AG04450 (cell line): ENCODE data around the gene FUT9. TPM values are rescaled to one million over a fixed set of nuclear protein-coding genes. Genes with fewer than 3 reads are reported as not detected.

ENCODE experiments used
- CTCF ChIA-PET: fragments of 300-600, 350-600 bp; formaldehyde crosslinking; extraction: SDS; loops from one replicate; lab custom pipeline; 2022; ENCODE audit warnings: antibody characterized with exemption, inconsistent platforms; lab: Charles Lee
- POLR2A ChIA-PET: fragments of 350-600 bp; formaldehyde crosslinking; extraction: SDS; loops from one replicate; lab custom pipeline; 2021; ENCODE audit warnings: antibody characterized with exemption, inconsistent platforms; lab: Yijun Ruan, JAX
- DNase-seq: peaks from one replicate; pipeline ENCODE4 v3.0.0-alpha.2; 2011; ENCODE audit warnings: low read depth, low spot score
- H3K27ac ChIP-seq: one replicate; pipeline ENCODE4 v1.5.1; 2012; ENCODE audit warnings: low read depth, low read length, control low read depth
- H3K27me3 ChIP-seq: one replicate; pipeline ENCODE4 v1.6.0; 2012; ENCODE audit warnings: low read length; ENCODE audit not compliant: control insufficient read depth, insufficient read depth
- H3K4me3 ChIP-seq: 2 replicates; pipeline ENCODE4 v1.5.1; 2011; ENCODE audit warnings: mild to moderate bottlenecking, low read depth, low read length, control low read depth
- H3K9me3 ChIP-seq: 2 replicates; pipeline ENCODE4 v1.5.1; 2012; ENCODE audit warnings: low read length; ENCODE audit not compliant: control insufficient read depth, insufficient read depth
- polyA plus RNA-seq: library from polyadenylated mRNA; depleted of rRNA; stranded (reverse); fragments of >200 nt; gene quantifications from 2 replicates; pipeline ENCODE4 v1.2.3, GENCODE V29; 2011
- TF ChIP-seq, protein P1 (sequence below): IDR thresholded peaks from 2 replicates; pipeline ENCODE4 v1.5.1; 2011; ENCODE audit warnings: low read depth, low read length, control low read depth, inconsistent platforms

Gene FUT9
- polyA plus RNA-seq, 1 experiment = not detected

DNA sequence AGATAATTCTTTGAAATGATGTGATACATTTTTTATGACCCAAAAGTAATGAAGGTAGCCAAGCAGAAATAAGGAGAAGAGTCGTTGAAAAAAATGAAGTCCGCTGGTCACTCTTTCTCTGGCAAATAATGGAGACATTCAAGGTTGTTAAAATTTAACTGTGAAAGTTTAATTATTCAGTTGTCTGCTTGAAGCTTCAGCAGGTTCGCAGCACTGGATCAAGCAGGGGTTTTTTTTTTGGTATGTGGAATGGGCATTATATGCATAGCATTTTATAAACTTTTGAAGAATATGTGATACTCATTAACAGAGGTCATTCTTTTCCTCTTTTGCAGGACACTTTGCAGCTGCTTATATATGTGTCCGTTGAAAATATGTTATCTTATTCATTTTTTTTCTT lies 21.6 kb upstream of the FUT9 start:
- TF ChIP-seq, protein P1, sequence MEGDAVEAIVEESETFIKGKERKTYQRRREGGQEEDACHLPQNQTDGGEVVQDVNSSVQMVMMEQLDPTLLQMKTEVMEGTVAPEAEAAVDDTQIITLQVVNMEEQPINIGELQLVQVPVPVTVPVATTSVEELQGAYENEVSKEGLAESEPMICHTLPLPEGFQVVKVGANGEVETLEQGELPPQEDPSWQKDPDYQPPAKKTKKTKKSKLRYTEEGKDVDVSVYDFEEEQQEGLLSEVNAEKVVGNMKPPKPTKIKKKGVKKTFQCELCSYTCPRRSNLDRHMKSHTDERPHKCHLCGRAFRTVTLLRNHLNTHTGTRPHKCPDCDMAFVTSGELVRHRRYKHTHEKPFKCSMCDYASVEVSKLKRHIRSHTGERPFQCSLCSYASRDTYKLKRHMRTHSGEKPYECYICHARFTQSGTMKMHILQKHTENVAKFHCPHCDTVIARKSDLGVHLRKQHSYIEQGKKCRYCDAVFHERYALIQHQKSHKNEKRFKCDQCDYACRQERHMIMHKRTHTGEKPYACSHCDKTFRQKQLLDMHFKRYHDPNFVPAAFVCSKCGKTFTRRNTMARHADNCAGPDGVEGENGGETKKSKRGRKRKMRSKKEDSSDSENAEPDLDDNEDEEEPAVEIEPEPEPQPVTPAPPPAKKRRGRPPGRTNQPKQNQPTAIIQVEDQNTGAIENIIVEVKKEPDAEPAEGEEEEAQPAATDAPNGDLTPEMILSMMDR = no peak
- CTCF ChIA-PET = no interaction called here
- POLR2A ChIA-PET = no interaction called here

DNA sequence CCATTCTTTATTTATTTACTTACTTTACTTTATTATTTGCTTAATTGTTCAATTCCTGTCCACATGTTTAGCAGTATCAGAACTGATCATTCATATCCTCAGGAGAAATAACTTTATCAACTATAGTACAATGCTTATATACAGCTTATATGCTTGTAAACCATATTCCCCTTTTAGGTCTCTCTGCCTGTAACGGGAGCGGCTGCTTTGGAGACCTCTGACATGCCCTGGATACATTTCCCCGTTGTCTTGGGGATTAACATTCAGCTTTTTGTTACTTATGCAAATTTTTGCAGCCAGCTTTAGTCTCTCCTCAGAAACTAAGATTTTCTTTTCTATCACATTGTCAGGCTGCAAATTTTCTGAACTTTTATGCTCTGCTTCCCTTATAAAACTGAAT lies 17.6 kb upstream of the FUT9 start:
- H3K27ac ChIP-seq = no peak overlapping the region
- peaks cover 18% of the 10 kb centered on the region for H3K9me3 ChIP-seq
- CTCF ChIA-PET = no interaction called here
- no peak for DNase-seq
- POLR2A ChIA-PET = no interaction called here
- no peaks in the 10 kb centered on the region for H3K27me3 ChIP-seq
- TF ChIP-seq, protein P1 = no peak
- no peak overlapping the region for H3K4me3 ChIP-seq

More for the DNA sequence above, 21.6 kb upstream of the FUT9 start:
- H3K9me3 ChIP-seq = peaks cover 13% of the 10 kb centered on the region; the same call in 1 of the 2 replicates
- H3K27ac ChIP-seq = no peak overlapping the region
- H3K4me3 ChIP-seq = no peak overlapping the region
- H3K27me3 ChIP-seq = no peaks in the 10 kb centered on the region
- DNase-seq = no peak

DNA sequence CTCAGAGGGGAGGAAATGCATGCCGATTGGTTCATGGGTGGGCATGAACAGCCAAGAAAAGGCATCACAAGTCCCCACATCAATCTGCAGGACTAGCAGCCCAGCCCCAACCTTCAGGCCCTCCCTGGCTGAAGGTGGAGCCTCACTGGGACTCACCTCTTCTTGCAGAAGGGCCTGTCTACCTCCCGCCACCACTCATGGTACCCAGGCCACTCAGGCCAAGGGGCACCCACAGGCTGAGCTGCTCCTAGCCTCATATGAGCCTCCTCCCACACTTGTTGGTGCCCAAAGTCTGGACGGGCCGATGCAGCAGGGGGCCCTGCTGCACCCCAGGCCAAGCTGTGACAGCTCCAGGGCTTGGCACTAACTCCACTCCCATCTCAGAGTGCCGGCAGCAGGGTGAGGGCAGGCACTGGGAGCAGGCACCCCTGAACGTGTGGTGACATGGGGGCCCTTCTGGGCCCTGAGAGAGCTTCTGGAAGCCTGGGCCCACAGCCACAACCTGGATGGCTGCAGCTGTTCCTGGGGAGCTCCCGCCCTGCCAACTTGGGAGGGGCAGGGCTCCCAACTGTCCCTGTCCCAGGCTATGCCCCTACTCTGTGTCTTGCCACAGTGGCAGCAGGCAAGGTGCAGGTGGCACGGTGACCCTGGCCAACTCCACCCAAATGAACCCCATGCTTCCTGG lies 13.7 kb upstream of the FUT9 start:
- CTCF ChIA-PET = no interaction called here
- Histone ChIP-seq H3K9me3 (peaks cover 20% of the 10 kb centered on the region), H3K27ac (no peak overlapping the region), H3K27me3 (no peaks in the 10 kb centered on the region), H3K4me3 (no peak overlapping the region)
- POLR2A ChIA-PET = no interaction called here
- DNase-seq = no peak
- TF ChIP-seq, protein P1 = no peak

- ChIA-PET POLR2A (no interaction called here), CTCF (no interaction called here)
- peaks cover 20% of the 10 kb centered on the region for H3K9me3 ChIP-seq
- no peaks in the 10 kb centered on the region for H3K27me3 ChIP-seq
- DNase-seq = no peak
- H3K4me3 ChIP-seq = no peak overlapping the region
- TF ChIP-seq, protein P1 = no peak
- H3K27ac ChIP-seq = no peak overlapping the region
These were observed 13.2 kb upstream of the FUT9 start for GRCh38 chr6:96002576-96002910.

GRCh38 chr6:96002912-96003311 lies 12.9 kb upstream of the FUT9 start:
- DNase-seq = no peak
- H3K27ac ChIP-seq = no peak overlapping the region
- CTCF ChIA-PET = no interaction called here
- TF ChIP-seq, protein P1 = no peak
- POLR2A ChIA-PET = no interaction called here
- H3K27me3 ChIP-seq = no peaks in the 10 kb centered on the region
- peaks cover 20% of the 10 kb centered on the region for H3K9me3 ChIP-seq
- H3K4me3 ChIP-seq = no peak overlapping the region
